Hepatocyte (in vitro differentiated cells): ENCODE data around the gene LEMD1. TPM values are rescaled to one million over a fixed set of nuclear protein-coding genes. Genes with fewer than 3 reads are reported as not detected.

Source experiments
- DNase-seq: peaks from one replicate; pipeline ENCODE4 v3.0.0-alpha.2; 2016; ENCODE audit warnings: low spot score
- H2AFZ ChIP-seq: fragments of 200-600 bp; sonication (generic); 2 replicates; pipeline ENCODE4 v1.6.0; 2016; ENCODE audit warnings: antibody characterized with exemption, mild to moderate bottlenecking
- H3K27ac ChIP-seq: fragments of 200-600 bp; sonication (generic); 2 replicates; pipeline ENCODE4 v1.5.1; 2016; ENCODE audit warnings: mild to moderate bottlenecking
- H3K27me3 ChIP-seq: fragments of 200-600 bp; sonication (generic); 2 replicates; pipeline ENCODE4 v1.6.1; 2016
- H3K36me3 ChIP-seq: fragments of 200-600 bp; sonication (generic); replicated peaks from 2 replicates; pipeline ENCODE4 v1.5.1; 2016; ENCODE audit warnings: low read depth; ENCODE audit not compliant: insufficient read depth
- H3K4me1 ChIP-seq: fragments of 200-600 bp; sonication (generic); 2 replicates; pipeline ENCODE4 v1.5.1; 2016; ENCODE audit warnings: mild to moderate bottlenecking, moderate library complexity; ENCODE audit not compliant: insufficient read depth
- H3K4me2 ChIP-seq: fragments of 200-600 bp; sonication (generic); 2 replicates; pipeline ENCODE4 v1.6.0; 2016
- H3K4me3 ChIP-seq: fragments of 200-600 bp; sonication (generic); 2 replicates; pipeline ENCODE4 v1.5.1; 2016; ENCODE audit warnings: mild to moderate bottlenecking
- H3K79me2 ChIP-seq: fragments of 200-600 bp; sonication (generic); 2 replicates; pipeline ENCODE4 v1.6.0; 2017; ENCODE audit warnings: mild to moderate bottlenecking
- H3K9me2 ChIP-seq: fragments of 200-600 bp; sonication (generic); replicated peaks from 2 replicates; pipeline ENCODE4 v1.6.0; 2017; ENCODE audit warnings: mild to moderate bottlenecking; ENCODE audit not compliant: insufficient read depth
- H3K9me3 ChIP-seq: fragments of 200-600 bp; sonication (generic); 2 replicates; pipeline ENCODE4 v1.5.1; 2016; ENCODE audit warnings: low read depth, mild to moderate bottlenecking
- H4K20me1 ChIP-seq: fragments of 200-600 bp; sonication (generic); 2 replicates; pipeline ENCODE4 v1.6.0; 2016; ENCODE audit warnings: mild to moderate bottlenecking; ENCODE audit not compliant: insufficient read depth, poor library complexity, severe bottlenecking
- CTCF ChIP-seq: fragments of 200-600 bp; sonication (generic); IDR thresholded peaks from 2 replicates; pipeline ENCODE4 v1.5.1; 2016; ENCODE audit warnings: antibody characterized with exemption, mild to moderate bottlenecking; ENCODE audit not compliant: poor library complexity
- EZH2 ChIP-seq: fragments of 200-600 bp; sonication (generic); IDR thresholded peaks from 2 replicates; pipeline ENCODE4 v1.6.1; 2016; ENCODE audit warnings: antibody characterized with exemption, mild to moderate bottlenecking, borderline replicate concordance
- EZH2phosphoT487 ChIP-seq: fragments of 200-600 bp; sonication (generic); IDR thresholded peaks from one replicate; pipeline ENCODE4 v1.6.1; 2018; ENCODE audit warnings: antibody characterized with exemption, mild to moderate bottlenecking, low read depth, moderate library complexity; ENCODE audit not compliant: unreplicated experiment, severe bottlenecking
- WGBS: methylation state at CpG from one replicate; pipeline ENCODE4 v1.1.6; 2016; ENCODE audit warnings: low lambda C conversion rate; ENCODE audit errors: missing lambda C conversion rate; 5-methylcytosine and 5-hydroxymethylcytosine counted together
- polyA plus RNA-seq: library from polyadenylated mRNA; unstranded; fragments of >200 nt; fragmentation: Nextera tagmentation; extraction: Ambion mirVana; gene quantifications from 2 replicates; pipeline ENCODE4 v1.2.1, GENCODE V29; 2016
- total RNA-seq: library from RNA; depleted of rRNA; stranded (reverse); fragments of >200 nt; gene quantifications from 2 replicates; pipeline ENCODE4 v1.2.3, GENCODE V29; 2014

LEMD1 gene
- total and polyA plus RNA-seq, 2 experiments from 2014 or later, result 0.35 to 2.4 TPM

GRCh38 chr1:205373798-205374175 lies 48.1 kb downstream of the LEMD1 start:
- H3K4me2 ChIP-seq, result no peak overlapping the region
- 60% methylated on average over 2 of the region's 2 CpGs for WGBS

GRCh38 chr1:205373022-205373797 lies 48.6 kb downstream of the LEMD1 start:
- TF ChIP-seq CTCF, result no peak
- TF ChIP-seq EZH2, result no peak
- TF ChIP-seq EZH2phosphoT487, result no peak
- Histone ChIP-seq H3K36me3 (no peaks in the 10 kb centered on the region), H2AFZ (no peak overlapping the region), H3K4me1 (peaks cover 23% of the 10 kb centered on the region), H4K20me1 (no peaks in the 10 kb centered on the region), H3K27me3 (no peaks in the 10 kb centered on the region), H3K27ac (no peak overlapping the region), H3K9me3 (no peaks in the 10 kb centered on the region), H3K79me2 (no peaks in the 10 kb centered on the region), H3K4me3 (no peak overlapping the region), H3K4me2 (no peak overlapping the region), H3K9me2 (no peaks in the 10 kb centered on the region)
- DNase-seq, result no peak
- 51% methylated on average over 9 of the region's 9 CpGs for WGBS

More at GRCh38 chr1:205373798-205374175, 48.1 kb downstream of the LEMD1 start:
- no peaks in the 10 kb centered on the region for H3K9me2 ChIP-seq
- peaks cover 23% of the 10 kb centered on the region for H3K4me1 ChIP-seq
- H3K36me3 ChIP-seq, result no peaks in the 10 kb centered on the region
- H2AFZ ChIP-seq, result no peak overlapping the region
- no peaks in the 10 kb centered on the region for H3K79me2 ChIP-seq
- H3K27me3 ChIP-seq, result no peaks in the 10 kb centered on the region
- H4K20me1 ChIP-seq, result no peaks in the 10 kb centered on the region
- no peak for DNase-seq
- no peak overlapping the region for H3K4me3 ChIP-seq
- TF ChIP-seq EZH2phosphoT487 (no peak), CTCF (no peak), EZH2 (no peak)
- H3K27ac ChIP-seq, result peak overlapping the region; percentile 2
- no peaks in the 10 kb centered on the region for H3K9me3 ChIP-seq

GRCh38 chr1:205371871-205372660 lies 49.8 kb downstream of the LEMD1 start:
- Histone ChIP-seq H3K4me3 (no peak overlapping the region), H3K4me1 (peaks cover 23% of the 10 kb centered on the region), H3K27me3 (no peaks in the 10 kb centered on the region), H3K9me3 (no peaks in the 10 kb centered on the region), H3K27ac (peak overlapping the region; percentile 38), H2AFZ (no peak overlapping the region), H3K4me2 (peak overlapping the region; percentile 44), H3K79me2 (no peaks in the 10 kb centered on the region), H3K9me2 (no peaks in the 10 kb centered on the region), H4K20me1 (no peaks in the 10 kb centered on the region), H3K36me3 (no peaks in the 10 kb centered on the region)
- TF ChIP-seq EZH2 (no peak), CTCF (no peak), EZH2phosphoT487 (no peak)
- DNase-seq, result no peak
- 49% methylated on average over 11 of the region's 11 CpGs for WGBS
